WI38 (cell line): ENCODE results near the gene DERA.
"Not testable (repeated sequence)": the region's sequence is repeated elsewhere in the genome, so short reads cannot be mapped to it uniquely, and the experiment has no call there.

ENCODE experiments used
- H3K4me3 ChIP-seq: 2 replicates; pipeline ENCODE4 v1.5.1; 2011; ENCODE audit warnings: low read depth, mild to moderate bottlenecking, control low read depth, low read length
- CTCF ChIP-seq: IDR thresholded peaks from 2 replicates; pipeline ENCODE4 v1.5.1; 2012; ENCODE audit warnings: low read depth, mild to moderate bottlenecking, control low read depth, low read length

Gene DERA

GRCh38 chr12:16046266-16046665 is 135.1 kb downstream of the DERA start:
- TF ChIP-seq CTCF: no peak
- no peak overlapping the region for H3K4me3 ChIP-seq

GRCh38 chr12:16048511-16048910 is 137.4 kb downstream of the DERA start:
- H3K4me3 ChIP-seq: no peak overlapping the region
- TF ChIP-seq CTCF: no peak

GRCh38 chr12:16056910-16057309 is 145.8 kb downstream of the DERA start:
- TF ChIP-seq CTCF: no peak

GRCh38 chr12:16057351-16057751 is 146.2 kb downstream of the DERA start:
- not testable (repeated sequence) for H3K4me3 ChIP-seq

More at GRCh38 chr12:16056910-16057309, 145.8 kb downstream of the DERA start:
- H3K4me3 ChIP-seq: no peak overlapping the region

- TF ChIP-seq CTCF: no peak
- H3K4me3 ChIP-seq: no peak overlapping the region
Observed at GRCh38 chr12:16062611-16063010, 151.5 kb downstream of the DERA start.

GRCh38 chr12:16063726-16064125 is 152.6 kb downstream of the DERA start:
- no peak overlapping the region for H3K4me3 ChIP-seq
- no peak for TF ChIP-seq CTCF

GRCh38 chr12:16070113-16070512 is 159.0 kb downstream of the DERA start:
- TF ChIP-seq CTCF: no peak
- H3K4me3 ChIP-seq: no peak overlapping the region

- no peak overlapping the region for H3K4me3 ChIP-seq
- TF ChIP-seq CTCF: no peak
Observed at GRCh38 chr12:16072678-16073077, 161.5 kb downstream of the DERA start.
